Caco-2 (cell line): Measurements from ENCODE around the gene MRPS30. TPM values are rescaled to one million over a fixed set of nuclear protein-coding genes. Genes with fewer than 3 reads are reported as not detected.

ENCODE experiments used
- BruUV-seq: library from RNA; stranded (reverse); fragments of 400-500 nt; replicated peaks from 2 replicates; lab custom pipeline; 2021; lab: Mats Ljungman, UMichigan
- CTCF ChIA-PET: fragments of 300-600 bp; sonication (Branson Sonifier 250); formaldehyde crosslinking; loops from one replicate; lab custom pipeline; 2022; ENCODE audit warnings: antibody characterized with exemption; lab: Charles Lee
- POLR2A ChIA-PET: fragments of 300-600 bp; sonication (Branson Sonifier 250); formaldehyde crosslinking; loops from one replicate; lab custom pipeline; 2022; ENCODE audit warnings: antibody characterized with exemption; lab: Charles Lee
- DNase-seq, 2 experiments: peaks; one replicate each; pipeline versions ENCODE4 v3.0.0 to v3.0.0-alpha.2; 2020 to 2022
- H3K27me3 ChIP-seq: replicated peaks from 2 replicates; pipeline ENCODE4 v1.6.0; 2011; ENCODE audit warnings: low read length; ENCODE audit not compliant: control insufficient read depth, insufficient read depth
- H3K36me3 ChIP-seq: 2 replicates; pipeline ENCODE4 v1.5.1; 2011; ENCODE audit warnings: low read length; ENCODE audit not compliant: control insufficient read depth, insufficient read depth
- H3K4me1 ChIP-seq: fragments of 250-450 bp; sonication (Bioruptor Pico); 2 replicates; pipeline ENCODE4 v1.5.1; 2020; ENCODE audit warnings: mild to moderate bottlenecking
- H3K4me3 ChIP-seq: 2 replicates; pipeline ENCODE4 v1.5.1; 2011; ENCODE audit warnings: low read depth, mild to moderate bottlenecking, control low read depth, low read length
- H3K9me3 ChIP-seq: fragments of 250-450 bp; sonication (Bioruptor Pico); 2 replicates; pipeline ENCODE4 v1.5.1; 2020; ENCODE audit warnings: mild to moderate bottlenecking, moderate library complexity
- H3K27ac Mint-ChIP-seq: one replicate; pipeline ENCODE4 v1.8.0; 2022; ENCODE audit warnings: mixed read lengths; ENCODE audit not compliant: unreplicated experiment
- H3K27me3 Mint-ChIP-seq: one replicate; pipeline ENCODE4 v1.8.0; 2022; ENCODE audit warnings: mixed read lengths; ENCODE audit not compliant: insufficient read depth, unreplicated experiment
- H3K36me3 Mint-ChIP-seq: one replicate; pipeline ENCODE4 v1.8.0; 2022; ENCODE audit warnings: mild to moderate bottlenecking, mixed read lengths; ENCODE audit not compliant: insufficient read depth, unreplicated experiment
- H3K4me1 Mint-ChIP-seq: one replicate; pipeline ENCODE4 v1.8.0; 2022; ENCODE audit warnings: low read depth, mixed read lengths; ENCODE audit not compliant: unreplicated experiment
- H3K4me3 Mint-ChIP-seq: one replicate; pipeline ENCODE4 v1.8.0; 2022; ENCODE audit warnings: mild to moderate bottlenecking, moderate library complexity, mixed read lengths; ENCODE audit not compliant: unreplicated experiment
- H3K9me3 Mint-ChIP-seq: one replicate; pipeline ENCODE4 v1.8.0; 2022; ENCODE audit warnings: mixed read lengths; ENCODE audit not compliant: unreplicated experiment
- intact Hi-C: fragments of 100-400 bp; cut with micrococcal nuclease; formaldehyde crosslinking; loops from one replicate; pipeline ENCODE4 v1.10.0; 2022; ENCODE audit not compliant: unreplicated experiment
- total RNA-seq: library from RNA; stranded (reverse); gene quantifications from 2 replicates; pipeline ENCODE4 v1.2.3, GENCODE V29; 2022
- TF ChIP-seq, protein P1 (sequence below), 2 experiments: fragments of 200-600 bp in 1 of 2; IDR thresholded peaks; 1 replicate in 1 of 2; 2 replicates in 1 of 2; pipeline versions ENCODE4 v1.5.1 to v1.8.0; 2011 to 2022; ENCODE audit warnings: antibody characterized with exemption in 1 of 2, control low read depth in 1 of 2, inconsistent platforms in 1 of 2, low read depth in 1 of 2, low read length in 1 of 2, mild to moderate bottlenecking in 1 of 2, moderate library complexity in 1 of 2; ENCODE audit not compliant: insufficient read depth in 1 of 2, severe bottlenecking in 1 of 2, unreplicated experiment in 1 of 2

MRPS30 gene
- total RNA-seq, 1 experiment from 2014 or later = 62.2 TPM

DNA sequence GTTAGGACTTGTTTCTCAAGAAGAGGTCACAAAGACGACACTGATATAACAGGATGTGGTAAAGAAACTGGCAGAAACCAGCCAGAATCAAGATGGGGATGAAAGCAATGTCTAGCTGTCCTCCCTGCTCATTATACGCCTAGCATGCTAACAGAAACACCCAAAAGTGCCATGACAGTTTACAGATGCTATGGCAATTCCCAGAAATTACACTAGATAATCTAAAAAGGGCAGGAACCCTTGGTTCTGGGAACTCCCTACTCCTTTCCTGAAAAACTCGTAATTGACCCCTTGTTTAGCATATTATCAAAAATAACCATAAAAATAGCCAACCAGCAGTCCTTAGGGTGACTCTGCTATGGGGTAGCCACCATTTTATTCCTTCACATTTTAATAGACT, 10.9 kb upstream of the MRPS30 start:
- no peaks in the 10 kb centered on the region for H3K36me3 ChIP-seq
- Mint-ChIP-seq H3K4me3 (no peak overlapping the region), H3K36me3 (no peaks in the 10 kb centered on the region), H3K27me3 (no peaks in the 10 kb centered on the region), H3K4me1 (no peaks in the 10 kb centered on the region), H3K9me3 (peaks cover 36% of the 10 kb centered on the region), H3K27ac (no peak overlapping the region)
- H3K9me3 ChIP-seq = peaks cover 15% of the 10 kb centered on the region; the same call in 1 of the 2 replicates
- H3K4me1 ChIP-seq = no peaks in the 10 kb centered on the region
- no peak for DNase-seq
- intact Hi-C loops = no loop called here
- ChIA-PET POLR2A (no interaction called here), CTCF (no interaction called here)
- H3K4me3 ChIP-seq = no peak overlapping the region
- TF ChIP-seq, protein P1, sequence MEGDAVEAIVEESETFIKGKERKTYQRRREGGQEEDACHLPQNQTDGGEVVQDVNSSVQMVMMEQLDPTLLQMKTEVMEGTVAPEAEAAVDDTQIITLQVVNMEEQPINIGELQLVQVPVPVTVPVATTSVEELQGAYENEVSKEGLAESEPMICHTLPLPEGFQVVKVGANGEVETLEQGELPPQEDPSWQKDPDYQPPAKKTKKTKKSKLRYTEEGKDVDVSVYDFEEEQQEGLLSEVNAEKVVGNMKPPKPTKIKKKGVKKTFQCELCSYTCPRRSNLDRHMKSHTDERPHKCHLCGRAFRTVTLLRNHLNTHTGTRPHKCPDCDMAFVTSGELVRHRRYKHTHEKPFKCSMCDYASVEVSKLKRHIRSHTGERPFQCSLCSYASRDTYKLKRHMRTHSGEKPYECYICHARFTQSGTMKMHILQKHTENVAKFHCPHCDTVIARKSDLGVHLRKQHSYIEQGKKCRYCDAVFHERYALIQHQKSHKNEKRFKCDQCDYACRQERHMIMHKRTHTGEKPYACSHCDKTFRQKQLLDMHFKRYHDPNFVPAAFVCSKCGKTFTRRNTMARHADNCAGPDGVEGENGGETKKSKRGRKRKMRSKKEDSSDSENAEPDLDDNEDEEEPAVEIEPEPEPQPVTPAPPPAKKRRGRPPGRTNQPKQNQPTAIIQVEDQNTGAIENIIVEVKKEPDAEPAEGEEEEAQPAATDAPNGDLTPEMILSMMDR (IDR thresholded peaks at IDR 0.05; ENCODE audit: insufficient read depth in 1 of 2, low read depth in 1 of 2, low read length in 1 of 2, severe bottlenecking in 1 of 2, unreplicated experiment in 1 of 2) = no peak
- BruUV-seq = no TSS peak
- no peaks in the 10 kb centered on the region for H3K27me3 ChIP-seq

- Histone ChIP-seq H3K27me3 (no peaks in the 10 kb centered on the region), H3K36me3 (no peaks in the 10 kb centered on the region), H3K9me3 (0 out of 2 replicates have a peak, but pooled peaks cover 2% of the 10 kb centered on the region), H3K4me1 (no peaks in the 10 kb centered on the region), H3K4me3 (no peak overlapping the region)
- intact Hi-C loops = no loop called here
- Mint-ChIP-seq H3K36me3 (no peaks in the 10 kb centered on the region), H3K27ac (no peak overlapping the region), H3K9me3 (peaks cover 15% of the 10 kb centered on the region), H3K4me1 (no peaks in the 10 kb centered on the region), H3K4me3 (no peak overlapping the region), H3K27me3 (no peaks in the 10 kb centered on the region)
- ChIA-PET POLR2A (interaction anchor here (0.6 kb wide), 1 partner anchor 211 kb away, joined by 3 read pairs; no protein-coding TSS in a partner anchor), CTCF (no interaction called here)
- BruUV-seq = no TSS peak
- DNase-seq = no peak
- TF ChIP-seq, protein P1 (IDR thresholded peaks at IDR 0.05; ENCODE audit: insufficient read depth in 1 of 2, low read depth in 1 of 2, low read length in 1 of 2, severe bottlenecking in 1 of 2, unreplicated experiment in 1 of 2) = no peak
These were observed 6.8 kb upstream of the MRPS30 start for GRCh38 chr5:44801992-44802391.

GRCh38 chr5:44806608-44807007, 2.1 kb upstream of the MRPS30 start:
- Mint-ChIP-seq H3K4me1 (no peaks in the 10 kb centered on the region), H3K4me3 (no peak overlapping the region), H3K27me3 (no peaks in the 10 kb centered on the region), H3K27ac (no peak overlapping the region), H3K36me3 (peaks cover 20% of the 10 kb centered on the region), H3K9me3 (no peaks in the 10 kb centered on the region)
- ChIA-PET CTCF (no interaction called here), POLR2A (no interaction called here)
- Histone ChIP-seq H3K4me3 (no peak overlapping the region), H3K27me3 (no peaks in the 10 kb centered on the region), H3K9me3 (no peaks in the 10 kb centered on the region), H3K4me1 (0 out of 2 replicates have a peak, but pooled peaks cover 3% of the 10 kb centered on the region), H3K36me3 (no peaks in the 10 kb centered on the region; the same call in none of the 2 replicates)
- DNase-seq = no peak
- intact Hi-C loops = no loop called here
- BruUV-seq = no TSS peak
- TF ChIP-seq, protein P1 (IDR thresholded peaks at IDR 0.05; ENCODE audit: insufficient read depth in 1 of 2, low read depth in 1 of 2, low read length in 1 of 2, severe bottlenecking in 1 of 2, unreplicated experiment in 1 of 2) = no peak
